ENCODE results near the gene ARVCF.

ARVCF gene

DNA sequence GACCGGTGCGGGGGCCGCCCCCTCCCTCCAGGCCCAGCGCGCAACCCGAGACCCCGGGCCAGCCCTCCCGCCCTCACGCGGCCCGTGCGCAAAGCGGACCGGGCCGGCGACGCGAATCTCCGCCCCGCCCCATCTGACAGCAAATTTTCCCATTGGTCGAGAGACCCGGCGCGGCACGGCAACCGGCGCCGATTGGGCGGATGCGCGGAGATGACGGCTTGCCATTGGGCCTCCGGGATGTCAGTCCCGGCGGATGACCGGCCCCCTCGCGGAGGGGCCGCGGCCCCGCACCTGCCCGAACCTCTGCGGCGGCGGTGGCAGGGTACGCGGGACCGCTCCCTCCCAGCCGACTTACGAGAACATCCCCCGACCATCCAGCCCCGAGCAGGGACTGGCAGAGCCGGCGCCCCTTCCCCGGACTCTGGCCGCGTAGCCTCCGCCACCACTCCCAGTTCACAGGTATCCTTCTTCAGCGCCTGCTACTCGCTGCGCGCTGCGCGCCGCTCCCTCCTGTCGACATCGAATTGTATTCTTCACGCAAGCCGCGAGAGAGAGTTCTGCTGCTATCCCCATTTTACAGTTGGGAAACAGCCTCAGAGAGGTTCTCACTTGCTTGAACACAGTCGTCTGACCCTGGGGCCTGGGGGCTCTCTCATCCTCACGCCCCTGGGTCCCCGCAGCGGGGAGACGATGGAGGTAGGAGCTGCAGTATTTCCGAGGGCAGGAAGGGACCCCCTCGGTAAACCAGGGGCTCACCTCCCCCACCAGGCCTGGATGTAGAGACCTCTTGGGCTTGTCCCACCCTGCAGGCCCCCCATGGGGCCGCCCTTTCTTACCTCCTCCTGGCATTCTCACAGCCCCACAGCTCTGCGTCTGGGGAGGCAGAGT, at the start of gene ARVCF:
Gene ARVCF, minus strand, starts transcription at position 90 of the 888 bp plus-strand sequence. CDS start 26,029 bp downstream, outside the sequence.
- no peaks in the 10 kb centered on the region for H3K9me3 Mint-ChIP-seq
- H3K27ac Mint-ChIP-seq: no peak within 1 kb of the TSS
- no peaks in the 10 kb centered on the region for H3K36me3 Mint-ChIP-seq
- peak within 1 kb of the TSS; percentile 91 for H3K4me3 Mint-ChIP-seq
- H3K4me1 Mint-ChIP-seq: peaks cover 17% of the 10 kb centered on the region
- no peaks in the 10 kb centered on the region for H3K27me3 Mint-ChIP-seq

GRCh38 chr22:20065896-20066616, 49.4 kb upstream of the ARVCF start:
- no peaks in the 10 kb centered on the region for H3K27me3 Mint-ChIP-seq
- no peaks in the 10 kb centered on the region for H3K36me3 Mint-ChIP-seq
- H3K27ac Mint-ChIP-seq: no peak overlapping the region

GRCh38 chr22:20064545-20065262, 48.1 kb upstream of the ARVCF start:
- Mint-ChIP-seq H3K4me3 (no peak overlapping the region), H3K36me3 (no peaks in the 10 kb centered on the region), H3K4me1 (no peaks in the 10 kb centered on the region), H3K27me3 (no peaks in the 10 kb centered on the region), H3K9me3 (no peaks in the 10 kb centered on the region), H3K27ac (no peak overlapping the region)

More at GRCh38 chr22:20065896-20066616, 49.4 kb upstream of the ARVCF start:
- no peaks in the 10 kb centered on the region for H3K4me1 Mint-ChIP-seq
- H3K9me3 Mint-ChIP-seq: no peaks in the 10 kb centered on the region
- no peak overlapping the region for H3K4me3 Mint-ChIP-seq

- Mint-ChIP-seq H3K4me1 (peaks cover 4% of the 10 kb centered on the region), H3K27ac (no peak overlapping the region), H3K9me3 (no peaks in the 10 kb centered on the region), H3K4me3 (no peak overlapping the region), H3K27me3 (no peaks in the 10 kb centered on the region), H3K36me3 (no peaks in the 10 kb centered on the region)
Measured at GRCh38 chr22:20064140-20064480, 47.5 kb upstream of the ARVCF start.

DNA sequence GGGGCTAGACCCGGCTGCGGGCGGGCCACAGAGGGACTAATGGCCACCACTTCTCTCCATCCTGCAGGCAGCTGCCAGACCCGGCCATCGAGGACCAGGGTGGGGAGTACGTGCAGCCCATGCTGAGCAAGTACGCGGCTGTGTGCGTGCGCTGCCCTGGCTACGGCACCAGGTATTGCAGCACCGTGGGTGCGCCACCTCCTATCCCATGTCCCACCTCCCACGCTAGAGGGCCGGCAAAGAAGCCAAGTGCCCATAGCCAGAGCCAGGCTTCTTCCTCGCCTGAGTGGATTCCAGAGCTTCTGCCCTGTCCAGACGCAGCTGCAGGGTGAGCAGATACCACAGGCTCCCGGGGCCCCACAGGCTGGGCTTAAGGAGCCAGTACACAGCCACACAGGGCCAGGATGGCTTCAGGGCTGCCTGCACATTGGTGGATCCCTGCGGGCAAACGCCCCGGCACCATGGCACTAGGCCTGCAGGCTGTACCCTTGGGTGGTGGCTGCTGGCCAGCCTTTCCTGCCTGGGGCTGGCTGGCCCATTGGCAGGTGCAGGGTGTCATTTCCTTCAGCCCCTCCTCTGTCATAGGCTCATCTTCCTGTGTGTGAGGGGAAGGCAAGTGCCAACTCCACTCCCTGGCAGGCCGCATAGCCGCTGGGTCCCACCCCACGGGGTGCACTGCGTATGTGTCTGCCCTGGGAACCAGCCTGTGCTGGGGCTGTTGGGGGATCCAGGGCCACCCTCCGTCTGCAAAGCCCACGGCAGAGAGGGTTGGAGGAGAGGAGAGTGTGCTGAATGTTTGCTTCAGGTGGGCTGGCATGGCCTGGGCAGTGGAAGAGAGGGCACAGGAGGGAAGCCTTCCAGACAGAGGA, 46.9 kb upstream of the ARVCF start:
- H3K27ac Mint-ChIP-seq: no peak overlapping the region
- H3K4me3 Mint-ChIP-seq: no peak overlapping the region
- no peaks in the 10 kb centered on the region for H3K27me3 Mint-ChIP-seq
- H3K9me3 Mint-ChIP-seq: no peaks in the 10 kb centered on the region
- peaks cover 1% of the 10 kb centered on the region for H3K36me3 Mint-ChIP-seq
- H3K4me1 Mint-ChIP-seq: peaks cover 7% of the 10 kb centered on the region

- Mint-ChIP-seq H3K4me1 (peaks cover 11% of the 10 kb centered on the region), H3K9me3 (no peaks in the 10 kb centered on the region), H3K27ac (no peak overlapping the region), H3K36me3 (peaks cover 1% of the 10 kb centered on the region), H3K27me3 (no peaks in the 10 kb centered on the region), H3K4me3 (no peak overlapping the region)
Measured at GRCh38 chr22:20062766-20063083, 46.1 kb upstream of the ARVCF start.

DNA sequence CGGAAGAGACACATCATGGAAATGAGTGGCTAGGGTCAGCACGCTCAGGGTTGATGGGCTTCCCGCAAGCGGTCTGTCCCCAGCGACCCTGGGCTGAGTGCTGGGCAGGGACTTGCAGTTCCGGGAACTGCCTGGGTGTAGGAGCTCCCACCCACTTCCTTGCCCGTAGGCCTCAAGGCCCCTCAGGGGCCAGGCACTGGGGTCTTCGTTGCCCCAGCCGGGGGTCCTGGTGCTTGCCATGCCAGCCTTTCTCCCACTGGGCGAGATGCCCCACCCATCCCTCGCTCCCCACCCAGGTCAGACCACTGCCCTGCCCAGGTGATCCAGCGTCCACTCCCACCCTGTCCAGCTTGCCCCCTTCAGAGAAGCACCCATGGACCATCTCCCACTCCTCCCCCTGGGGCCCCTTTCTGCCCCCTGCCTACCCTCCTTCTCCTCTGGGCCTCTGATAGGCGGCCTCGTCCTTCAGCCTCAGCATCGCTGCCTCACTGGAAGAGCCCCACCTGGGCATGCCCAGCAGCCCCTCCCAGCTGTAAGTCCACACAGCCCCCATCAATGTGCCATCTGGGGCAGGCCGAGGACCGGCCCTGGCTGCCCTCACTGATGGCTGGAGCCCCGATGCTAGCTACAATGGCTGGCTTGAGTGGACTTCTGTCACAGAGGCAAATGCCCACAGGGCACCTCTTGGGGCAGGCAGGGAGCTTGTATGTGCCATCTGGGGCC, 45.6 kb upstream of the ARVCF start:
- Mint-ChIP-seq H3K27ac (no peak overlapping the region), H3K4me3 (no peak overlapping the region), H3K4me1 (peaks cover 11% of the 10 kb centered on the region), H3K36me3 (peaks cover 1% of the 10 kb centered on the region), H3K9me3 (no peaks in the 10 kb centered on the region), H3K27me3 (no peaks in the 10 kb centered on the region)

- Mint-ChIP-seq H3K9me3 (no peaks in the 10 kb centered on the region), H3K4me1 (peaks cover 11% of the 10 kb centered on the region), H3K4me3 (no peak overlapping the region), H3K36me3 (peaks cover 1% of the 10 kb centered on the region), H3K27ac (no peak overlapping the region), H3K27me3 (no peaks in the 10 kb centered on the region)
Measured at GRCh38 chr22:20061481-20061861, 44.8 kb upstream of the ARVCF start.

GRCh38 chr22:20060700-20061480, 44.3 kb upstream of the ARVCF start:
- H3K4me3 Mint-ChIP-seq: no peak overlapping the region
- peaks cover 1% of the 10 kb centered on the region for H3K36me3 Mint-ChIP-seq
- no peaks in the 10 kb centered on the region for H3K27me3 Mint-ChIP-seq
- H3K27ac Mint-ChIP-seq: no peak overlapping the region
- no peaks in the 10 kb centered on the region for H3K9me3 Mint-ChIP-seq
- peaks cover 11% of the 10 kb centered on the region for H3K4me1 Mint-ChIP-seq

GRCh38 chr22:20058989-20059770, 42.6 kb upstream of the ARVCF start:
- Mint-ChIP-seq H3K27ac (no peak overlapping the region), H3K27me3 (no peaks in the 10 kb centered on the region), H3K36me3 (peaks cover 3% of the 10 kb centered on the region), H3K4me1 (peaks cover 11% of the 10 kb centered on the region), H3K9me3 (no peaks in the 10 kb centered on the region), H3K4me3 (no peak overlapping the region)

DNA sequence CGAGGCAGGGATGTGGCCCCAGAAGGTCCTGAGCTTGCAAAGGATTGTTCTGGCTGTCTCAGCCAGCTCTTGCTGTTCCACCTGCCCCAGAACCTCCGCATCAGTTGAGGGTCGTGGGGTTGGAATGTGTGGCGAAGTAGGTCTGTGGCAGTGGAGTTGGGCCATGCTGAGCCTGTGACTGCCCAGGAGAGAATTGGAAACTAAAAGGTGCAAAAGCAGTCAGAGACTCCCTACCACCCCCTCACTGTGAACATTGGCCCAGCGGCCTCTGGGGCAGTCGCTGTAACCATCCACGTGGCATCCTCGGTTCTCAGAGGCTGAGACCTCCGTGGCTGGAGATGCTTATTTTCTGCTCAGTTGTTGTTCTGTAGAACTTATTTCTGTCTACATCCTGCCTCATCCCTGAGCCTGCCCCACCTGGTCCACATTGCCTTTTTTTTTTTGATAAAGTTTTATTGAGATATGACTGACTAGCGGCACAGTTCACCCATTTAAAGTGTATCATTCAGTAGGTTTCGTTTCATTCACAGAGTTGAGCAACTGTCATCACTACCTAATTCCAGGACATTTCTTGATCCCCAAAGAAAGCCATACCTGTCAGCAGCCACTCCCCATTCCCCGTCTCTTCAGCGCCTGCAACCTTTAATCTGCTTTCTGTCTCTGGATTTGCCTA, 41.1 kb upstream of the ARVCF start:
- Mint-ChIP-seq H3K4me3 (no peak overlapping the region), H3K27ac (no peak overlapping the region), H3K36me3 (peaks cover 3% of the 10 kb centered on the region), H3K27me3 (no peaks in the 10 kb centered on the region), H3K4me1 (peaks cover 11% of the 10 kb centered on the region), H3K9me3 (no peaks in the 10 kb centered on the region)

DNA sequence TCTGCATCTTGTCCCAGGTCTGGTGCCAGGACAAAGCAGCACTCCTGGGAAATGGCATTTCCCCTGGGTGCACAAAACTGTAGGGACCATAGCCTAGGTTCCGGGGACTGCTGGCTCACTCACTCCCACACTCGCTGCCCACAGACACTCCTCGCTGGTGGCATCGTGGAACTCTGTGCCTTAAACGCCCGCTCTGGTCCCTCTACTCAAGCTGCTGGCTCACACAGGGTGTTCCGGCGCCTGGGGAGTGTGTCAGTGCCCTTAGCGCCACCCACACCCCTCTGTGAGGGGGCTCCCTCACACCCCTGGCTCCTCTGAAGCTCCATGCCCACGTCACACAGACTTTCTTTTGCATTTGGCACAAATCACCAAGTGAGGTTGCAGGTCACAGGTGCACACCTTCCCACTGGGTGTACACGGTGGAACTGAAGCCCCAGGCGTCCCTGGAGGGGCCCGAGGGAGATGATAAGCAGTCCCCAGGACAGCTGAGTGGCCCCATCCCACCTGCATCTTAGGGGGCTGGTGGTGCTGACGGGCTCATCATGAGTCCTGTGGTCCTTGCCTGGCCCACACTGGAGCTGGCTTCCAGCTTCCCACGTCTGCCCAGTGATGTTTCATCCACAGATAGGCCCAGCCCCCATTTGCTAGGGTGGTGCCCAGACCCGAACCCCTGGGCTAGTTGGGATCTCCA, 40.2 kb upstream of the ARVCF start:
- no peak overlapping the region for H3K27ac Mint-ChIP-seq
- no peak overlapping the region for H3K4me3 Mint-ChIP-seq
- no peaks in the 10 kb centered on the region for H3K9me3 Mint-ChIP-seq
- no peaks in the 10 kb centered on the region for H3K27me3 Mint-ChIP-seq
- peaks cover 3% of the 10 kb centered on the region for H3K36me3 Mint-ChIP-seq
- peaks cover 11% of the 10 kb centered on the region for H3K4me1 Mint-ChIP-seq

DNA sequence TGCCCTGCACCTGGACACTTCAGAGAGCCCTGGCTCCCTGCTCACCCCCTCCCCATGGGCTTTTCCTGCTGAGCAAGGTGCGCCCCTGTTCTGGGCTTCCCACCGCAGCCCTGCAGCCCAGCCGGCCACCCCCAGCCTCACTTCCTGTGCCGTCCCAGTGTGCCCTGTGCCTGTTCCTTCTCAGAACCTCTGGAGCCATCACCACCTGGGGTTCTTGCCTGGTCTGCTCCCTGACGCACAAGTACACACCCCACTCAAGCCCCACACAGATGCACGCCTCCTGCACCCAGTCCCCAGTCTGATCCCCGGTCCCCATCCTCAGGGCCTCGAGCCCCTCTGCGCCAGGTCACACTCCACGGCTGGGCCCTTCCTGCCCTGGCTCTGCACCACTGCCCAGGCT, 39.5 kb upstream of the ARVCF start:
- Mint-ChIP-seq H3K36me3 (peaks cover 3% of the 10 kb centered on the region), H3K4me1 (peaks cover 11% of the 10 kb centered on the region), H3K9me3 (no peaks in the 10 kb centered on the region), H3K27me3 (no peaks in the 10 kb centered on the region), H3K4me3 (no peak overlapping the region), H3K27ac (no peak overlapping the region)
